Urothelium cell line (cell line): Measurements from ENCODE around the gene KRTAP7-1.
A peak's percentile ranks its signal among the peaks of the same experiment; 100 is the strongest.

Experiments
- DNase-seq: peaks from one replicate; pipeline ENCODE4 v3.0.0; 2011; ENCODE audit warnings: low spot score, mixed read lengths
- FAIRE-seq: peaks from 2 replicates; lab custom pipeline; 2011; peaks lifted over from hg19 to GRCh38; lab: Jason Lieb, UNC

Gene KRTAP7-1, protein sequence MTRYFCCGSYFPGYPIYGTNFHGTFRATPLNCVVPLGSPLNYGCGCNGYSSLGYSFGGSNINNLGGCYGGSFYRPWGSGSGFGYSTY

DNA sequence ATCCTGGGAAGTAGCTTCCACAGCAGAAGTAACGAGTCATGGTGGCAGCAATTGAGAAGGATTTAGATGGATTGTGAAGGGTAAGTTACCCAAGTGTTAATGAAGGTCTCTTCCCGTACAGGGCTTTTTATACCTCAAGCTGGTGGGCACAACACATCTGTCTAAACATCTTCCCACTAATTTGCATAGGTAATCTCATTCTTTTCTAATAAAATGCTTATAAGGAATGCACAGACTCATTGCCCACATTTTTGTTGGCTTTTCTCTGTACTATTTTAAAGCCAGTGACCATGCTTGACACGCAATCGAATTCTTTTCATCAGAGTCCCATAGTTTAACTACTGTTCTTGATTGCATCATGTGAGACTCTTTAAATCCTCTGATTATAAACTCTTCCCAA lies at the start of gene KRTAP7-1:
Gene KRTAP7-1 (minus strand): TSS at position 101 of the 400 bp plus-strand sequence. CDS start 61 bp downstream, at position 40.
- no peak for FAIRE-seq

DNA sequence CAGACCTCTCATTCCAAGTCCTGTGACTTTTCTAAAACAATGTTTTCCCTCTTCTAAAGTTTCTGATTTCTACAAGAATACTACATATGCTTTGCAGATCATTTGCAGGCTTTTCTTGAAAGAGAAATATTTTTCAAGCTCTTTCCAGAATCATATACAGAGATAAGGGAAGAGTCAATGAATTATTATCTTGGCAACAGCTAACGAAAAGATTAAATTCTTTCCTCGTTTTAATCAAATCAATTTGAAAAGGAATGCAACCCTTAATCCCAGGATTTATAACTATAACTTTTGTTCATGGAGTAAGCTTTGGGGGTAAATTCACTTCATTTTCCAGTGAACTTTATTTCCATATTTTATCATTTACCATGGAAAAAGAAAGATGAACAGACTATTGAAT lies 45.0 kb upstream of the KRTAP7-1 start:
- FAIRE-seq (no peak), DNase-seq (no peak)

More for the DNA sequence above, at the start of gene KRTAP7-1:
- DNase-seq: no peak

DNA sequence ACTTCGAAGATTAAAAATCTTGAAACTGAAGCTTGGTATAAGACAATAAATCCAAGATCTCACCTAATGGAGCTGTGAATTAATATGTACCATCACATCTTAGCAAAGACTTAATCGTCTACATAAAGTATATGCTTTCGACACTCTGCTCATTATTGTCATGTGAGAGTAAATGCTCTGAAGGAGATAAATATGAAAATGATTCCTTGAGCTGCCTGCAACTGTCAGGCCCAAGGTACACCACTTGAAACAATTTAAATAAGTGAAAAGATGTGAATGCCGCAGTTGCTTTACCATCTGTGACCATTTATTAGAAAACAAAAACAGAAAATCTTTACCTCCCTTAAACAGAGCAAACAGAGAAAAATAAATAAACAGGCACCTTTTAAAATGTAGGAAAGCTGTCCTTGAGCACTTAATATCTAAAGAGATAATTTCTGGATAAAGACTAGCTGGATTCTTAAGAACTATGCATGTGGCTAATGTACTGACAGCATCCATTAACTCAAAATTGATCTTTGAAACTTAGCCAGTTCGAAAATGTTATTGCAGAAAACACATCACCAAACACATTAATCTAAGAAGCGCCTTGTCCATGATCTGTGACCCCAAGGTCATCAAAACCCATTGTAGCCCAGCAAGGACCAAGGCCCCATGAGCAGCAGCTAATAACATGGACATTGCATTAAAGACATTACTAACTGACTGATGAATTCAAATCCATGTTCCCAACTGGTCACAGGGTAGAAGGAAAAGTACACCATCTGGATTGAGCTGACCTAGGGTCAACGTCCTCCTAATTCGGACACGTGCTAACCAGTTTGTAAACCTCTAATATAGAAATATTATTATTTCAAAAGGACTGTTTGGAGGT lies 18.3 kb upstream of the KRTAP7-1 start:
- FAIRE-seq: no peak
- DNase-seq: no peak

DNA sequence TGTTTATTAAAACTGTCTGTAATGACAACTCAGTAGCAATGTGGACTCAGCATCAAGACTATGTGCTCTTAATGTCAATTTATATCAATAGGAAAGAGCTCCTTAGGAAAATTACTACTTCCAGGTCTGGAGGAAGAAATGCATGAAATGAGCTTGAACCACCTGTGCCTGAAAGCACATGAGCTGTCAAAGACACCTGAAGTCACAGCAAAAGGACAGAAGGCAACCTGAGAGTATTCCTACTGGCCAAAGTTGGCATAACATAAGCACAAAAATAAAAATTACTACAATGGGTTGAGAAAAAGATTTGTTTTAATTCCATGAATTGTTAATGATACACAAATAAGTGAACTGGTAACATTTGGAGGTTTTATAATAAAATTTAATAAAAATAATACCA lies 13.4 kb upstream of the KRTAP7-1 start:
- DNase-seq (no peak), FAIRE-seq (no peak)

DNA sequence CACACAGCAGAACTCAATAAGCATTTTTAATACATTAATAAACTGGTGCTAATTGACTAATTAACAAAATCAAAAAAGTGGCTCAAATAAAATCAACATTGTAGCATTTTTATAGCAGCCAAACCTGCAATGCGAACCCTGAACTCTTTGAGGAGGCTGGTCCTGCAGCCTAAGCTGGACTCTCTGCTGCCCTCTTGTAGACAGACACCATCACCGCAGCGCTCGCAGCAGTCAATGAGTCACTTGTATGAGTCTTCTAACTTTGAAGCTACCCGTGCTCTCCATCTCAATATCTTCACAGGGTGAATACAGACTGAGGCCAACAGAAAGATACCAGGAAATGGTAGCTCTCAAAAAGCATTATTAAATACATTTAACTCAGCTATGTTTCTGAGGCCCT lies 9.7 kb upstream of the KRTAP7-1 start:
- FAIRE-seq (no peak), DNase-seq (peak; percentile 79)

DNA sequence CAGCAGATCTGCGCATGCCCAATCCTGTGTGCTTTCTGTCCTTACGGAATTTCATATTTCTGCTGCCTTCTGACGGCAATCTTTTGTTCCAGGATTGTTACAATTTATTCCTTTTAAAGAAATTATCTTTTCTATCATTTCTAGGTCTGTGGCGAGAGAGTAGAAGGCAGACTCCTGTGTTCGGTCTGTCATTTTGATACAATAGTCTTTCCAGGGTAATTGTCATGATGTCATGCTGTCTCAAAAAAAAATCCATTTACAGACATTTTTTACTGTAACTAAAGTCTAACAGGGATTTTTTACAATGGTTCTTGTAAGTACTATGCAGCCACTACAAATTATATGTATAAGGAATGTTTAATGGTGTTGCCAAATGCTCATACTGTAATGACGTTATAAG lies 9.0 kb upstream of the KRTAP7-1 start:
- no peak for DNase-seq
- FAIRE-seq: no peak

DNA sequence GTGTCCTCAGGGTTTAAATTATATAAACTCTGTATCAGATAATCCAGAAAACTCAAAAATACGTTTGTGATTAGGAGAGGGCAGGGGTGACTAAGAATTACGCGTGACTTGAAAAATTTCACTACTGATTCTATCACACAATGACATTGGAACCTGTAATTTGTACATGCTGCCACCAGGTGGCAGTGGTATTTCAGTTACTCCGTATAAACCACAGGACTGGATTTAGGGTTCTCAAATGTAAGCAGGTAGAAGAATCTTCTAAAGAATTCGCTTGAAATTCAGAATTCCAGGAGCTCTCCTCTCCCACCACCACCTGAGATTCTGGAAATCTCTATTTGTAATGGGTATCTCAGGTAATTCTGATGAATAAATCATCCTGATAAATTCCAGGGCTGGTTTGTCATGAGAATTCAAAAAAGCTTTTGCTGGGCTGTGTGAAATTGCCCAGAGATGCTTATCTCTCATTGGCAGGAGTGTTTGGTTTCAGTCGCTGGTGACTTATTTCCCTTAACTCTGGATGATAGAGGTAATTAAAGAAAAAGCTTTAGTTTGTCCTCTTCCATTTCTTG lies 1.7 kb upstream of the KRTAP7-1 start:
- FAIRE-seq (no peak), DNase-seq (peak; percentile 21)

DNA sequence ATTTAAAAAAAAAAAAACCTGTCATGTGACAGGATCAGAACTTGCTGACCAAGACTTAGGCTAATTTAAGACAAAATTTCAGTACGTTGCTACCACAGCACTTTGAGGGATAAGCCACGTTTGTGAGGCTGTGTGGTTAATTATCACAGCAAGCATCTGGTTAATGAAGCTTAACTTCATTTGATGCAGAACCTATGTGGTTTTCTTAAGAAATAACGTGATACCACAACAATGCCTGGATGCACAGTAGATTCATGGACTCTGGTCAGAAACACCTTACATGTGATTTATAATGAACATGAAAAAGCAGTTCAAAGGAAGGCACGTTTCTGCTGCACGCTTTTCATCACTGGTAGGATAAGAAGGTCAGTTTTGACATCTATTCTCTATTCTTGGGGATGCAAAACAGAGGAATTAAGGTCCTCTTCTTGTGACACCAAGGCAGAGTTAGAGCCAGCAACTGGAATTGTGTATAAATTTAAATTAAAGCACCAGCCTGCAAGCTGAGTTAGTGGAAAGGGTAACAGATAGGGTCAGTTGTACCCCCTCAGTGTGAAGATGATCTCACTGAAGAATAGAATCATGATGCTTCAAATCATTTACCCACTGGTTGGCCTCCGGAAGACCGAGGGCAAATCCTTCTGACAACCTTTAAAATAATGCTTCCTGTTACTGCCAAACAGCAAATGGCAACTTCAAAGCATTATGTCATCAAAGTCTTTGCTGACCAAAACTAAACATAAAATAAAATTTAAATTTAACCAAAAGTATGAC lies 10.5 kb downstream of the KRTAP7-1 start:
- FAIRE-seq: no peak

DNA sequence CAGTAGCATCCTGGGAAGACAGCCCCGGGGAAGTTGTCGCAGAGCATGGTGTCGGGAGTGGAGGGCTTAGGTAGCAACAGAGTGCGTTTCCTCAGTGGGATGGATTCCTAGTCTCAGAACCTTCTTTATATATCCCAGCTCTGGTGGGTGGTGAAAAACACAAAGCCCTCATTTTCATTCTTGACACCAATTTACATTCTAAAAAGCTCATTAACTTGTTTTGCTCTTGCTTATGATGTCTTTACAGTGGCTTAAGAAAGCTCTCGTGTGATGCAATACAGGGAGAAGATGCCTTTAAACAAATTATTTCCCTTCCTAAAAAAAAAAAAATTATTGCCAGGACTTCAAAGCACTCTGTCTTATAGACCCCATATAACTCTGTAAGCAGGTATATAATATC lies 16.4 kb downstream of the KRTAP7-1 start, which contains the start of gene KRTAP8-1:
Gene KRTAP8-1 (minus strand): TSS at position 101 of the 400 bp plus-strand sequence. CDS start 54 bp downstream, at position 47.
- FAIRE-seq (no peak), DNase-seq (no peak)

More for the DNA sequence above, 10.5 kb downstream of the KRTAP7-1 start:
- DNase-seq: no peak

DNA sequence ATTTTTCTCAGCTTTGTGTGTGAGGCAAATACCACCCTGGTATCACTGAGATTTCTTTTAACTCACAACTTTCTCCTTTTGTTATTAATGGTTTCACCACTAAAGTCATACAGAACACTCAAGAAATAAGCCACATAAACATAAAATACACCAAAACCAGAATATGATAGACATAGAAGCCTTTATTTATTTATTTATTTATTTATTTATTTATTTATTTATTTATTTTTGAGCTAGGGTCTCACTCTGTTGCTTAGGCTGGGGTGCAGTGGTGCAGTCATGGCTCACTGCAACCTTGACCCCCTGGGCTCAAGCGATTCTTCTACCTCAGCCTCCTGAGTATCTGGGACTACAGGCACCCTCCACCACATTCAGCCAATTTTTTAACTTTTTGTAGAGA lies 29.0 kb downstream of the KRTAP7-1 start:
- no peak for FAIRE-seq

DNA sequence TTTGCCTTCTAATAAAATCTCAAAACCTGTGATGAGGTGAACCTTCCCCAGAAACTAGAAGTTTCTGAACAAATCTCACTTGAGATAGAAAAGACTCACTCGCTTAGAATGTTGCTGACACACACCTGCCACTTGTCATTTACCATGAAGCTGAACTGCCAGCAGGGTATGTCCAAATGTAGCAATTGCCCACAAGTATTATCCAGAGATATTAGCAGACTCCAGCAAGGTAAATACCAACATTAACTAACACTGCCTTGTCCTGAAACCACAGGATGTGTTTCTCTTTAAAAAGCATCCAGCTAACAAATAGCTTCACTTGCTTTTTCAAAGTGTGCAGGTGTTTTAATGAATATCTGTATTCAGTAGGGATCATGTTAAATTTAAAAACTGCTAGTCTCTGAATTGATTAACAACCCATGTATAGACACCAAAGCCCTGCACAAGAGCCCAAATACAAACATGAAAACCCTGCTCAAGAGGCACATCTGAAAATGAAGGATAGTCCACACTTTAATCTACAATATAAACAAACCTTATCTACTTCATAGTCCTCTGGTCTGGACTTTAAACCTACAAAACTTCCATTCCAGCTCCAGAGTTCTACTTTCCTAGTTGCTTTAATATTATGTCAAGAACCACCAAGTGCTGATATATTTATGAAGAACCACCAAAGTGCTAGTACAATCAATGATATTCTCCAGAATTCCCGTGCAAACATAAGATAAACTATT lies 35.8 kb downstream of the KRTAP7-1 start:
- FAIRE-seq (no peak), DNase-seq (no peak)

More for the DNA sequence above, 29.0 kb downstream of the KRTAP7-1 start:
- no peak for DNase-seq

DNA sequence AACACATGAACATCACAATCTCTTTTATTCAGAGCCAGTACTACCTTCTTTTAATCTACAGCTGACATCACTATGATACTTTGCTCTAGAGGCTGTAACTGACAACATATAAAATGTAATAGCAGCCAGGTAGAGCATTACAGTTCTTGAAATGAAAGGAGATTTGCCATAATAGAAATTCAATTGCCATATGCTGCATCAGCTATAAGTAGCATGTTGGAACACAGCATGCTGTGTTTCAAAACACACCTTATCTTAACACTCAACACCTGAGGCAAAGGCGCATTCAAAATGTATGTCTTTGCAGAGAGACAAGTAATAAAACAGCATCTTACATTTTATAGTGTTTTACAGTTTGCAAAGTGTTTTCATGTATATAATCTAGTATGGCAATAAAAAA lies 50.3 kb downstream of the KRTAP7-1 start:
- DNase-seq (no peak), FAIRE-seq (peak; percentile 50)
